Vagina (tissue), 2 donors: ENCODE measurements around the gene ITPR1.

Experiments
- POLR2A ChIP-seq, 2 donors: fragments of 450-650 bp; IDR thresholded peaks; one replicate each; pipeline ENCODE4 v1.6.1; 2017; ENCODE audit warnings: antibody characterized with exemption in 2 of 2, mild to moderate bottlenecking in 2 of 2, moderate library complexity in 2 of 2
- TF ChIP-seq, protein P1 (sequence below), 3 experiments: fragments of 450-650 bp in 2 of 3; fragments of 200-600 bp in 1 of 3; sonication (generic) in 1 of 3; IDR thresholded peaks; one replicate each; pipeline ENCODE4 v1.5.1; 2017 to 2019; ENCODE audit warnings: antibody characterized with exemption in 3 of 3, mild to moderate bottlenecking in 2 of 3, moderate library complexity in 2 of 3

DNA sequence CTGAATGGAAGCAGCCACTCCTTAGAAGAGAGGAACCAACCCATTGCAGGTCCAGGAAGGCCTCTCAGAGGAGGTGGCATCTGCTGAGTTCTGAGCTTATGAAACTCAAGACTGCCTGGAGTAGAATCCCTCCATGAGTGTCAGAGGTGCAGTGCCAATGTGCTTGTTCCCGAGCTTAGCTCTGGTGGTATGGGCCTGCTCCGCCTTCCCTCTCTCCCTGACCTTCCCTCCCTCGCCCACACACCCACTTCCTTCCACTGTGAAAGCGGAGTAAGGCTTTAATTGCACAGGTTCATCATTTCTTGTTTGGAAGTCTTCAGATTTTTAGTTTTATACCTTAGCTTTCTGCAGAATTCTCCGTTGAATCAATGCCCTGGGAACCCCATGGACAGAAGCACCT lies 278.1 kb downstream of the ITPR1 start:
- TF ChIP-seq, protein P1, sequence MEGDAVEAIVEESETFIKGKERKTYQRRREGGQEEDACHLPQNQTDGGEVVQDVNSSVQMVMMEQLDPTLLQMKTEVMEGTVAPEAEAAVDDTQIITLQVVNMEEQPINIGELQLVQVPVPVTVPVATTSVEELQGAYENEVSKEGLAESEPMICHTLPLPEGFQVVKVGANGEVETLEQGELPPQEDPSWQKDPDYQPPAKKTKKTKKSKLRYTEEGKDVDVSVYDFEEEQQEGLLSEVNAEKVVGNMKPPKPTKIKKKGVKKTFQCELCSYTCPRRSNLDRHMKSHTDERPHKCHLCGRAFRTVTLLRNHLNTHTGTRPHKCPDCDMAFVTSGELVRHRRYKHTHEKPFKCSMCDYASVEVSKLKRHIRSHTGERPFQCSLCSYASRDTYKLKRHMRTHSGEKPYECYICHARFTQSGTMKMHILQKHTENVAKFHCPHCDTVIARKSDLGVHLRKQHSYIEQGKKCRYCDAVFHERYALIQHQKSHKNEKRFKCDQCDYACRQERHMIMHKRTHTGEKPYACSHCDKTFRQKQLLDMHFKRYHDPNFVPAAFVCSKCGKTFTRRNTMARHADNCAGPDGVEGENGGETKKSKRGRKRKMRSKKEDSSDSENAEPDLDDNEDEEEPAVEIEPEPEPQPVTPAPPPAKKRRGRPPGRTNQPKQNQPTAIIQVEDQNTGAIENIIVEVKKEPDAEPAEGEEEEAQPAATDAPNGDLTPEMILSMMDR (IDR thresholded peaks at IDR 0.05), result no peak
- no peak for TF ChIP-seq POLR2A (IDR thresholded peaks at IDR 0.05)
